ENCODE data around the gene KIF2C.
"Not testable (repeated sequence)": the region's sequence is repeated elsewhere in the genome, so short reads cannot be mapped to it uniquely, and the experiment has no call there.

Gene KIF2C

GRCh38 chr1:44739307-44740178, at the start of gene KIF2C:
TSS of gene KIF2C (plus strand) at chr1:44739837. CDS start at chr1:44739933, 96 bp downstream.
- peak; percentile 92 to 95 for DNase-seq (ENCODE audit: low read depth in 2 of 2)

GRCh38 chr1:44693159-44693558, 46.5 kb upstream of the KIF2C start:
- DNase-seq (ENCODE audit: low read depth in 2 of 2), result no peak

DNA sequence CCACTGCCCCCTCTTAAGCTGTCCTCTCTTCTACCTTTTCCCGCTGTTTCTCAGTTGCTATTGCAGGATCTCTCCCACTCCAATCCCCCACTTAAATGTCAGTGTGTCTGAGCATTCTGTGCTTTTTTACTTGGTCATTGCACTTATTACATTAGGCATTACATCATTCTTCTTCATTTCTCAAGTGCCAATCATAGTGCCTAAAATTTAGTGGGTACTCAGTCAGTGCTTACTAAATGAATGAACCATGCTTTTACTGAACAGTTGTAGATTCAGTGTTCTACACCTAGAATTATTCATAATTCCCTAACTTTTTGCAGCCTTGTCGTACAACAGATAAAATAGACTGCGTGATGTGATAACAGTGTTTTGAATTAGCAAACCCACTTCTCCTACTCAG, 45.7 kb upstream of the KIF2C start:
- DNase-seq (ENCODE audit: low read depth in 2 of 2), result no peak

- DNase-seq (ENCODE audit: low read depth in 2 of 2), result no peak
These were observed 44.7 kb upstream of the KIF2C start for GRCh38 chr1:44694863-44695478.

- DNase-seq (ENCODE audit: low read depth in 2 of 2), result no peak
These were observed 44.0 kb upstream of the KIF2C start for GRCh38 chr1:44695671-44696070.

- no peak for DNase-seq (ENCODE audit: low read depth in 2 of 2)
These were observed 43.5 kb upstream of the KIF2C start for GRCh38 chr1:44696101-44696500.

DNA sequence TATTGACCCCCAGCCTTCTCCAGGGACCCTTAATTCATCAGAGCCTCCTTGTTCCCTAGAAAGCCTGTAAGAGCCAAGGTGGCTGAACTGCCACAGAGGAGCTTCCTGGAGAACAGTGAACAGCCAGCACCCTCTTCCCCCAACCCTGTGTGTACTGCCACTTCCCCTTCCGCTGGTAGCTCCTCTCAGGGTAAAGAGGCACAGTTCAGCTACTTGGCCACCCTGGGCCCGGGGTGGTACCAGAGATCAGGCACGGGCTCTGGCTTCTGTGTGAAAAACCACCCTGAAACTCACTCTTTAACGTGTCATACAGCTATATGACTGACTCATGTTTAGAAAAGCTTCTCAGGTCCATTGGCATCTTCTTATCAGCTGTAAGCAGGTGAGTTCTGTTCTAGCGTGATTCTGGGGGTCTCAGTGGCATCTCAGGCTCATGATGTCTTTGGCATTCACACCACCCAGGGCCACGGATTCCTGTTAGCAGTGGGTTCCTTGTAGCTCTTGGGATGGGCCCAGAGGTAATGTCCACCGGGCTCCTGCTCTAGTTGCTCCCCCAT, 42.8 kb upstream of the KIF2C start:
- DNase-seq (ENCODE audit: low read depth in 2 of 2), result no peak

- DNase-seq (ENCODE audit: low read depth in 2 of 2), result no peak
These were observed 41.5 kb upstream of the KIF2C start for GRCh38 chr1:44698138-44698537.

- not testable (repeated sequence) for DNase-seq (ENCODE audit: low read depth in 2 of 2)
These were observed 40.3 kb upstream of the KIF2C start for GRCh38 chr1:44699375-44699774.

DNA sequence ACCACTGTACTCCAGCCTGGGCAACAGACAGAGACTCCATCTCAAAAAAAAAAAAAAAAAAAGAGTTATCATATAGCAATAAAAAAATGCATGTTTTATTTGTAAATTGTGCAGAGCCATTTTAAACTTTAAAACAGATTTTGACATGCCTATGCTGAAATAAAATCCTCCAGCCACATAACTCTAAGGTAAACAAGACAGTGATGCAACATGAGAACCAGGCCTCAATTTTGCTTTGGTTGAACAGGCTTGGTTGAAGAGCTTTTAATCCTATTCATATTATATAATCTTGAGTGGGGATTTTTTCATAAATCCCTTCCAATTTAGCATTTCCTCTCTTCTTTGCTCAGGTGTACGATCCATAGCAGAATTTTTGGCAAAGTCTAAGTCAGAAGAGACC, 39.1 kb upstream of the KIF2C start:
- DNase-seq (ENCODE audit: low read depth in 2 of 2), result no peak

GRCh38 chr1:44701141-44701573, 38.5 kb upstream of the KIF2C start:
- DNase-seq (ENCODE audit: low read depth in 2 of 2), result no peak

- DNase-seq (ENCODE audit: low read depth in 2 of 2), result no peak
These were observed 34.2 kb upstream of the KIF2C start for GRCh38 chr1:44705470-44705869.

- no peak for DNase-seq (ENCODE audit: low read depth in 2 of 2)
These were observed 33.7 kb upstream of the KIF2C start for GRCh38 chr1:44705938-44706337.

GRCh38 chr1:44707112-44707881, 32.3 kb upstream of the KIF2C start:
- no peak for DNase-seq (ENCODE audit: low read depth in 2 of 2)

- peak in 1 of 2 donors; percentile 21 for DNase-seq (ENCODE audit: low read depth in 2 of 2)
These were observed 31.4 kb upstream of the KIF2C start for GRCh38 chr1:44707959-44708831.

DNA sequence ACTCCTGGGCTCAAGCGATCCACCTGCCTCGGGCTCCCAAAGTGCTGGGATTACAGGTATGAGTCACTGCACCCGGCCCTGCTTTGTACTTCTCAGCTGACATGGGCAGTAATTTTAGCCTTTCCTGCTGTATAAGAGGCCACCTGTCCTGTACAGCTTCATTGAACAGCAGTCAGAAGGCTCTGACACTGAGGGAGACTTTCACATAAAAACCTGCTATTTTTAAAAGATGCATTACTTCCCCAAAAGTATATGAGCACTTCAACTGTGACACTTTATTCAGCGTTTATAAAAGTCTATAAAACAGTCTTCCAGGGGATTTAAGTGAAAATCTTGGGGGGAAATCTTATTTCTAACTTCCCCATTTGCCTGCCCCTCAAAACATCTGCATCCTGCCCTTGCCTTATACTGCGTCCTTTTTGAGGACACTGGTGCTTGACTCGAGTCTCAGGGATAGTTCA, 26.3 kb upstream of the KIF2C start:
- no peak for DNase-seq (ENCODE audit: low read depth in 2 of 2)

DNA sequence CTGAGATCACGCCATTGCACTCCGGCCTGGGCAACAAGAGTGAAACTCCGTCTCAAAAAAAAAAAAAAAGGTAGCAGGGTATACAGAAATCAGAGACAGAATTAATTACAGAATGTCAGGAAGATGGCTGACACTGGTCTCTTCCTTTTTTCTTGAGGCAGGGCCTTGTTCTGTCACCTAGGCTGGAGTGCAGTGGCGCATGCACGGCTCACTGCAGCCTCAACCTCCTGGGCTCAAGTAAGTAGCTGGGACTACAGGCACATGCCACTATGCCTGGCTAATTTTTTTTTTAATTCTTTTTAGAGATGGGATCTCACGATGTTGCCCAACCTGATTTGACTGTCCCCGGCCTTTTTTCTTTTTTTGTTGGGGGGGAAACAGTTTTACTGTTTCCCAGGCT, 25.1 kb upstream of the KIF2C start:
- no peak for DNase-seq (ENCODE audit: low read depth in 2 of 2)

DNA sequence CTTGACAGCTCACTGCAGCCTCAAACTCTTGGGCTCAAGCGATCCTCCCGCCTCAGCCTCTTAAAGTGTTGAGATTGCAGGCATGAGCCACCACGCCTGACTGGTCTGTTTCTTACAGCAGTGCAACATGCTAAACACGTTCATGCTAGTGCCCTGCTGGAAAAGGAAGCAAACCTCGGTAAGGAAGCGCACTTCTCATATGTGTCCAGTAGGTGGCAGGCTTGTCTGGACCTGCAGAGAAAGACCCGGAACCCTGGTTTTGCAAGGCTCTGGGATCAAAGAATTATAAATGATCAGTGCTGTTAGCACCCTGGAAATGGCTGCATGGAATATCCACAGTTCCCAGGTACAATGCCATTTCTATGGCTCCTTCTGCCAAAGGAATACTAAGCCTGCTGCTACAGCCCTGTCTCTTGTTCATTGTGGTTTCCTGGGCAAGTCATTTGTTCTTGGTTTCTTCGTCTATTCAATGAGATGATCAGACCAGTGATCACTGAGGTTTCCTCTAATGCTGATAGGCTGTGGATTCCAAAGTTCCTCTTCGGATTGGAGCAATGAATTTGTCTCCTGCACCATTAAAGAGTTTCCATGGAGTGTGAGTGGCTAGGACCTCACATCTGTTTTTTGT, 24.6 kb upstream of the KIF2C start:
- no peak for DNase-seq (ENCODE audit: low read depth in 2 of 2)

GRCh38 chr1:44717156-44717555, 22.5 kb upstream of the KIF2C start:
- no peak for DNase-seq (ENCODE audit: low read depth in 2 of 2)

GRCh38 chr1:44717653-44718052, 22.0 kb upstream of the KIF2C start:
- no peak for DNase-seq (ENCODE audit: low read depth in 2 of 2)

DNA sequence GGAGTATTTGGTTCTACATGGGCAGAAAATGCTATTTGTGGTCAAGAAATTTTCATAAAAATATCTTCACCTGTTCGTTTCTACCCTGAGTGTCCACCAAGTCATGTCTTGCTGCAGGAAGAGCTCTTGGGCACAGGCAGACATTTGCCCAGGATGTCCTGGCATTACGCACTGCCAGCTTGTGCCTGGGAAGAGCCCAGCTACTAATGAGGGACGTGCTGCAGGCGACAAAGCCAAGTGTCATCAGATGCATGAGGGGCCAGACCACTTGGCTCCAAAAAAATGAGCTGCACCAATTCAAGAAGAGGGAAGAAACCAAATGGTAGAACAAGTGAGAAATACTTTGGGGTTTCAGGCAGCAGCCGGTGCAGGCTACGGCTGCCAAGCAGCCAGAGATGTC, 21.5 kb upstream of the KIF2C start:
- DNase-seq (ENCODE audit: low read depth in 2 of 2), result no peak

Measured in activated CD8-positive, alpha-beta memory T cell treated with anti-CD3 and anti-CD28 coated beads for 4 hours (primary cell).